Muscle of leg (tissue), 11 donors: Measurements from ENCODE around the gene OR52A5. TPM values are rescaled to one million over a fixed set of nuclear protein-coding genes. Genes with fewer than 3 reads are reported as not detected.

Experiments
- DNase-seq: peaks from one replicate; pipeline ENCODE4 v3.0.0; 2013
- H3K27ac ChIP-seq: one replicate; pipeline ENCODE4 v1.5.1; 2013; ENCODE audit warnings: mild to moderate bottlenecking, low read length, control low read depth
- H3K27me3 ChIP-seq: one replicate; pipeline ENCODE4 v1.6.1; 2013; ENCODE audit warnings: low read length; ENCODE audit not compliant: control insufficient read depth, insufficient read depth
- H3K36me3 ChIP-seq: one replicate; pipeline ENCODE4 v1.6.1; 2013; ENCODE audit warnings: low read length; ENCODE audit not compliant: control insufficient read depth, insufficient read depth
- H3K4me1 ChIP-seq: one replicate; pipeline ENCODE4 v1.6.1; 2013; ENCODE audit warnings: low read length; ENCODE audit not compliant: control insufficient read depth, insufficient read depth
- H3K4me3 ChIP-seq: one replicate; pipeline ENCODE4 v1.5.1; 2013; ENCODE audit warnings: low read length, control low read depth
- H3K9me3 ChIP-seq: replicated peaks from 2 replicates; pipeline ENCODE4 v1.6.1; 2013; ENCODE audit warnings: low read depth, low read length; ENCODE audit not compliant: control insufficient read depth
- WGBS: methylation state at CpG from one replicate; pipeline ENCODE4 v1.1.5; 2013; ENCODE audit warnings: missing lambda C conversion rate; ENCODE audit not compliant: insufficient coverage; 5-methylcytosine and 5-hydroxymethylcytosine counted together
- polyA plus RNA-seq, 8 donors: library from polyadenylated mRNA; unstranded; fragments of 120-200 nt; gene quantifications; one replicate each; pipeline versions ENCODE4 v1.2.1 to v1.2.3, GENCODE V29; 2013; ENCODE audit warnings: inconsistent platforms in 1 of 8, low replicate concordance in 1 of 8; ENCODE audit not compliant: insufficient read length in 8 of 8, insufficient read depth in 1 of 8
- total RNA-seq: library from RNA; stranded (reverse); fragments of 120-200 nt; gene quantifications from one replicate; pipeline ENCODE4 v1.2.4, GENCODE V29; 2013

The OR52A5 gene
- total and polyA plus RNA-seq, 9 donors: not detected

- Histone ChIP-seq H3K27ac (no peak overlapping the region), H3K9me3 (no peaks in the 10 kb centered on the region), H3K4me3 (no peak overlapping the region), H3K27me3 (no peaks in the 10 kb centered on the region), H3K36me3 (no peaks in the 10 kb centered on the region), H3K4me1 (no peaks in the 10 kb centered on the region)
- no CpG with 5 or more reads among the region's 1 CpG for WGBS
- DNase-seq: no peak
Observed at GRCh38 chr11:5118893-5119292, 19.3 kb downstream of the OR52A5 start.

- Histone ChIP-seq H3K27ac (no peak overlapping the region), H3K27me3 (no peaks in the 10 kb centered on the region), H3K4me1 (no peaks in the 10 kb centered on the region), H3K36me3 (no peaks in the 10 kb centered on the region), H3K9me3 (no peaks in the 10 kb centered on the region), H3K4me3 (no peak overlapping the region)
- DNase-seq: no peak
Observed at GRCh38 chr11:5117588-5117987, 20.6 kb downstream of the OR52A5 start.

GRCh38 chr11:5115339-5115738, 22.8 kb downstream of the OR52A5 start:
- no peak overlapping the region for H3K4me3 ChIP-seq
- DNase-seq: no peak
- H3K27ac ChIP-seq: no peak overlapping the region
- H3K9me3 ChIP-seq: no peaks in the 10 kb centered on the region
- no peaks in the 10 kb centered on the region for H3K36me3 ChIP-seq
- no peaks in the 10 kb centered on the region for H3K27me3 ChIP-seq
- WGBS: no CpG with 5 or more reads among the region's 3 CpGs
- H3K4me1 ChIP-seq: no peaks in the 10 kb centered on the region

- no peaks in the 10 kb centered on the region for H3K9me3 ChIP-seq
Observed at GRCh38 chr11:5107285-5107684, 30.9 kb downstream of the OR52A5 start.

GRCh38 chr11:5103066-5103465, 35.1 kb downstream of the OR52A5 start:
- Histone ChIP-seq H3K36me3 (no peaks in the 10 kb centered on the region), H3K27me3 (no peaks in the 10 kb centered on the region), H3K9me3 (no peaks in the 10 kb centered on the region), H3K4me1 (no peaks in the 10 kb centered on the region), H3K27ac (no peak overlapping the region), H3K4me3 (no peak overlapping the region)
- DNase-seq: no peak

More at GRCh38 chr11:5107285-5107684, 30.9 kb downstream of the OR52A5 start:
- DNase-seq: no peak
- Histone ChIP-seq H3K36me3 (no peaks in the 10 kb centered on the region), H3K27ac (no peak overlapping the region), H3K4me1 (no peaks in the 10 kb centered on the region), H3K4me3 (no peak overlapping the region), H3K27me3 (no peaks in the 10 kb centered on the region)
- WGBS: 65% methylated on average over 2 of the region's 3 CpGs

GRCh38 chr11:5102246-5102645, 35.9 kb downstream of the OR52A5 start:
- H3K4me1 ChIP-seq: no peaks in the 10 kb centered on the region
- no peak for DNase-seq
- WGBS: no CpG with 5 or more reads among the region's 2 CpGs
- no peaks in the 10 kb centered on the region for H3K36me3 ChIP-seq
- no peaks in the 10 kb centered on the region for H3K27me3 ChIP-seq
- H3K4me3 ChIP-seq: no peak overlapping the region
- no peaks in the 10 kb centered on the region for H3K9me3 ChIP-seq
- H3K27ac ChIP-seq: no peak overlapping the region

GRCh38 chr11:5096011-5096410, 42.1 kb downstream of the OR52A5 start:
- no peak for DNase-seq
- no peaks in the 10 kb centered on the region for H3K9me3 ChIP-seq
- no peaks in the 10 kb centered on the region for H3K36me3 ChIP-seq
- no peak overlapping the region for H3K4me3 ChIP-seq
- no CpG with 5 or more reads among the region's 2 CpGs for WGBS
- H3K4me1 ChIP-seq: no peaks in the 10 kb centered on the region
- no peak overlapping the region for H3K27ac ChIP-seq
- no peaks in the 10 kb centered on the region for H3K27me3 ChIP-seq

GRCh38 chr11:5092821-5093585, 45.2 kb downstream of the OR52A5 start:
- Histone ChIP-seq H3K27ac (no peak overlapping the region), H3K27me3 (no peaks in the 10 kb centered on the region), H3K4me1 (no peaks in the 10 kb centered on the region), H3K36me3 (no peaks in the 10 kb centered on the region), H3K9me3 (no peaks in the 10 kb centered on the region), H3K4me3 (no peak overlapping the region)
- WGBS: 64% methylated on average over 3 of the region's 8 CpGs
- no peak for DNase-seq

- H3K36me3 ChIP-seq: no peaks in the 10 kb centered on the region
- no peak overlapping the region for H3K4me3 ChIP-seq
- H3K9me3 ChIP-seq: no peaks in the 10 kb centered on the region
- no peaks in the 10 kb centered on the region for H3K27me3 ChIP-seq
- 89% methylated on average over 1 of the region's 1 CpG for WGBS
- no peak overlapping the region for H3K27ac ChIP-seq
- DNase-seq: no peak
- no peaks in the 10 kb centered on the region for H3K4me1 ChIP-seq
Observed at GRCh38 chr11:5090668-5091067, 47.5 kb downstream of the OR52A5 start.

- Histone ChIP-seq H3K4me3 (no peak overlapping the region), H3K27me3 (no peaks in the 10 kb centered on the region), H3K27ac (no peak overlapping the region), H3K36me3 (no peaks in the 10 kb centered on the region), H3K4me1 (no peaks in the 10 kb centered on the region), H3K9me3 (no peaks in the 10 kb centered on the region)
- DNase-seq: no peak
Observed at GRCh38 chr11:5088556-5088955, 49.6 kb downstream of the OR52A5 start.

GRCh38 chr11:5083602-5084001, 54.6 kb downstream of the OR52A5 start:
- H3K27me3 ChIP-seq: no peaks in the 10 kb centered on the region
- no peak for DNase-seq
- H3K4me3 ChIP-seq: no peak overlapping the region
- no peak overlapping the region for H3K27ac ChIP-seq
- H3K4me1 ChIP-seq: no peaks in the 10 kb centered on the region
- H3K9me3 ChIP-seq: no peaks in the 10 kb centered on the region
- H3K36me3 ChIP-seq: no peaks in the 10 kb centered on the region
